Measurements from ENCODE around the gene PTGER4.
A peak's percentile ranks its signal among the peaks of the same experiment; 100 is the strongest.
"Not testable (repeated sequence)": the region's sequence is repeated elsewhere in the genome, so short reads cannot be mapped to it uniquely, and the experiment has no call there.

The PTGER4 gene

DNA sequence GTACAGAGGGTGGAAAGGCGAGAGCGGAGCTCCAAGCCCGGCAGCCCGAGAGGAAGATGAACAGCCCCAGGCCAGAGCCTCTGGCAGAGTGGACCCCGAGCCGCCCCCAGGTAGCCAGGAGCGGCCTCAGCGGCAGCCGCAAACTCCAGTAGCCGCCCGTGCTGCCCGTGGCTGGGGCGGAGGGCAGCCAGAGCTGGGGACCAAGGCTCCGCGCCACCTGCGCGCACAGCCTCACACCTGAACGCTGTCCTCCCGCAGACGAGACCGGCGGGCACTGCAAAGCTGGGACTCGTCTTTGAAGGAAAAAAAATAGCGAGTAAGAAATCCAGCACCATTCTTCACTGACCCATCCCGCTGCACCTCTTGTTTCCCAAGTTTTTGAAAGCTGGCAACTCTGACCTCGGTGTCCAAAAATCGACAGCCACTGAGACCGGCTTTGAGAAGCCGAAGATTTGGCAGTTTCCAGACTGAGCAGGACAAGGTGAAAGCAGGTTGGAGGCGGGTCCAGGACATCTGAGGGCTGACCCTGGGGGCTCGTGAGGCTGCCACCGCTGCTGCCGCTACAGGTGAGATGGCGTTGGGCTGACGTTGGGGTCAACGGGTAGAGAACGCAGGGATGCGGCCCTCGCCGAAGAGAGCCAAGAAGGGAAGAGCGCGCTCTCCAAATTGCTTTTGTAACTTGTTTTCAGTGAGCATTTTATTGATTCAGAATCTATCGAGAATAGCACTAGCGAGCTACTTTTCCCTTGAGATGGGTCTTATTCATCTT lies at the start of gene PTGER4:
Gene PTGER4, plus strand, starts transcription at position 3 of the 769 bp plus-strand sequence. CDS start 1,079 bp downstream, outside the sequence.
- DNase-seq (ENCODE audit: low spot score) = peak; percentile 34

DNA sequence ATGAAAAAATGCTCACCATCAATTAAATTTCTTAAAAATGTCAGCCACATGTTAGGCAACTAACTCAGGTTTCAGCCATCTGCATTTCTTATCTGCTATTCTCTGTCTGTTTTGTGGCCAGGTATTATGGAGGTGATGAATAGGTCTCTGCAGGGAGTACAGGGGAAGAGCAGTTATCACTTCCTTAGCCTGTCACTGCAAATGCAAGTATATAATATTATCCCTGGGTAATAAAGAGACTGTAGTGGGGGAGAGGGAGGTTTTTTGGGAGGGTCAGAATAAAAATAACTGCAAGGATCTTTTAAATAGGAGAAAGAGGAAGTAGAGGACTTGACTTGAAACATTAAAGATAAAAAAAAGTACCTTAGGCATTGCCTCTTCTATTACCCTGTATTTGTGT lies 49.6 kb upstream of the PTGER4 start:
- DNase-seq (ENCODE audit: low spot score) = no peak

DNA sequence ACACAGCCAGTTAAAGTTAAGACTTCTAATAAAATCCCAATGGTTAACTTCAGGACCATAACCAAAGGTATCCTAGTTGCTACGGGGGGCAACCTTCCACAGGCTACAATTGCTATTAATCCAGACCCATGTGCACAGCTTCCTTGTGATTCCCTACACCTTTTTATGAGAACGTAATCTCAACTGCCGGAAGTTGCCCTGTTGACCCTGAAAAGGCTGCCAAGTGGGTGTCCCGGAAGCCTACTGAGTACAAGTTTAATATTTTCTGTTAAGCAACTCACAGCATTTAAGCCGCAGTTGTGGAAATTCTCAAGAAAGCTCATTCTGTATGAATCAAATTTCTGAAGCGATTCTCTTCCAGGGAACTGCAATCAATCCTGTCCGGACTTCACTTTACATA lies 48.5 kb upstream of the PTGER4 start:
- no peak for DNase-seq (ENCODE audit: low spot score)

DNA sequence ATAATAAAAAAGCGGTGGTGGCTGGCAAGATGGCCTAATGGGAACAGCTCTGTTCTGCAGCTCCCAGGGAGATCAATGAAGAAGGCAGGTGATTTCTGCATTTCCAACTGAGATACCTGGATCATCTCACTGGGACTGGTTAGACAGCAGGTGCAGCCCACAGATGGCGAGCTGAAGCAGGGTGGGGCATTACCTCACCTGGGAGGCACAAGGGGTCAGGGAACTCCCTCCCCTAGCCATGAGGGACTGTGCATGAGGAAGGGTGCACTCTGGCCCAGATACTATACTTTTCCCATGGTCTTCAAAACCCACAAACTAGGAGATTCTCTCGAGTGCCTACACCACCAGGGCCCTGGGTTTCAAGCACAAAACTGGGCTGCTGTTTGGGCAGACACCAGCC lies 45.6 kb upstream of the PTGER4 start:
- DNase-seq (ENCODE audit: low spot score) = no peak

DNA sequence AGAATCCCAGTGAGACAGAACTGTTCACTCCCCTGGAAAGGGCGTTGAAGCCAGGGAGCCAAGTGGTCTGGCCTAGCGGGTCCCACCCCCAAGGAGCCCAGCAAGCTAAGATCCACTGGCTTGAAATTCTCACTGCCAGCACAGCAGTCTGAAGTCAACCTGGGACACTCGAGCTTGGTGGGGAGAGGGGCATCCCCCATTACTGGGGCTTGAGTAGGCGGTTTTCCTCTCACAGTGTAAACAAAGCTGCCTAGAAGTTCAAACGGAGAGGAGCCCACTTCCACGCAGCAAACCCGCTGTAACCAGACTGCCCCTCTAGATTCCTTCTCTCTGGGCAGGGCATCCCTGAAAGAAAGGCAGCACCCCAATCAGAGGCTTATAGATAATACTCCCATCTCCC lies 45.1 kb upstream of the PTGER4 start:
- DNase-seq (ENCODE audit: low spot score) = no peak

DNA sequence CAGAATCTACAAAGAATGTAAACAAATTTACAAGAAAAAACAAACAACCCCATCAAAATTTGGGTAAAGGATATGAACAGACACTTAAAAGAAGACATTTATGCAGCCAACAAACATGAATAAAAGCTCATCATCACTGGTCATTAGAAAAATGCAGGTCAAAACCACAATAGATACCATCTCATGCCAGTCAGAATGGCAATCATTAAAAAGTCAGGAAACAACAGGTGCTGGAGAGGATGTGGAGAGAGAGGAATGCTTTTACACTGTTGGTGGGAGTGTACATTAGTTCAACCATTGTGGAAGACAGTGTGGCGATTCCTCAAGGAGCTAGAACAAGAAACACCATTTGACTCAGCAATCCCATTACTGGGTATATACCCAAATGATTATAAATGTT lies 40.2 kb upstream of the PTGER4 start:
- DNase-seq (ENCODE audit: low spot score) = not testable (repeated sequence)

DNA sequence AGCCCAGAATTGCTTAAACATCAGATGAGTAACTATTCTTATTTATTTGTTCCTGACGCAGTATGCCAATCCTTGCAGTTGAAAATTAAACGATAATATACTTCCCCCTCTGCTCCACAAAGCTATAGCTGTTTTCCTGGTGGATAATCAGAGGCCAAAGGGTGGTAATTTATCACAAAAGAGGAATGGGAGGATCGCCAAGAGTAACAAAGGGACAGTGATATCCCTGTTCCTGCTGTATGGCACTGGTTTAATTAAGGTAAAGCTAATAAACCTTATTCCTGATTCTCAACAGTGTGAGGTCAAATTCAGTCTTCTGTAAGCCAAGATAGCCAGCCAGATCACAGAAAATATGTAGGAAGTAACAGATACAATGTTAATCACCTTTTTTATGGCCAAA lies 33.4 kb upstream of the PTGER4 start:
- DNase-seq (ENCODE audit: low spot score) = no peak

DNA sequence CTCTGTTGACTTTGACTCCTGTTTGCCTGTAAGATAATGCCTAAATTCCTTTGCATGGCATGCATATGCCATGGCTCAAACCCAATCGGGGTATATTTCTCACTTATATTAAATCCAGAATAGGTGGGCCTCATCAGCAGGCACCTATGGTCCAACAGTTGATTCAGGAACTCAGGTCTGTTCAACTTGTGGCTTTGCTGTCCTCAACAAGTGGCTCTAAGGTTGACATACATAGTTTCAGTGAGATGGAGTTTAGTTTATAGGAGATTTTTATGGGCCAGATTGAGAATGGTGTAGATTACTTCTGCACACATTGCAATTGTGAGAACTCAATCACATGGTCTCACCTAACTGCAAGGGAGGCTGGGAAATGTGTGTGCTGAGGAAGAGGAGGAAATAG lies 31.6 kb upstream of the PTGER4 start:
- DNase-seq (ENCODE audit: low spot score) = no peak

DNA sequence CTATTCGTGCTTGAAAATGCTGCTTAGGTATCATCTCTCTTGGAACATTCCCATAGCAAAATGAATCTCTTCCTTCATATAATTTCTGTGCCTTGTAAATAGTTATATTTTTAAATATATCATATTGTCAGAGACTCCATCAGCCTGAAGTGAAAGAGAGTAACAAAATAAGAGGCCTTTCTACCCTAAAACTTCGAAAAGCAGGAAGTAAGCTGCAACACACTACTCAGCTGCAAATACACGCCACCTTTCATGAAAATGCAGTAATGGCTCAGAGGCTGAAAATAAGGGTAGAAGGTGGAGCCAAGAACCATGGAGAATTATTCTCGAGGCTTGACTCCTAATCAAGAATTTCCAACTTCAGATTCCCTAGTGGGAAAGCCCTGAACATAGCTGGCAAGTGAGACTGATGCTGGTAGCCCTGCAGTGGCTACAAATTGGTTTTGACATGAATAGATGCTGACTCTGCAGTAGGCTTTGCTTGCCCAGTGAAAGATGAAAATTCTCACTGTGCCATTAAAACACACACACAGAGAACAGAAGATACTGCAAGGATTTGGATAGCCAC lies 30.2 kb upstream of the PTGER4 start:
- no peak for DNase-seq (ENCODE audit: low spot score)

DNA sequence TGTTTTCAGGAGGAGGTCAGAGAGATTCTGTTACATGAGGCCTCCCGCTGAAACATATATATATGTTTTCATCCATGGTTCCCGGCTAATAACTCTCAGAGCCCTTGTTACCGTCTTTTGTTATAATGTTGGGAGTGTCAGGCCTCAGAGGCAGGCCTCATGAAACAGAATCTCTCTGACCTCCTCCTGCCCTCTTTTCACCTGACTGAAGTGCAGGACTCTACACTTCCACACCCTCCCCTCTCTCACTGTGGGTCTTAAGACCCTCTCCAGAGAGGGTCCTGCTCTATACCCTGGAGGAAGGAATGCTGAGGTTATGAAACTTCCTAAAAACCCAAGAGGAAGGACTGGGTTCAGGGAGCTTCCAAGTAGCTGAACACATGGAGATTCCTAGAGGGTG lies 28.5 kb upstream of the PTGER4 start:
- DNase-seq (ENCODE audit: low spot score) = no peak

DNA sequence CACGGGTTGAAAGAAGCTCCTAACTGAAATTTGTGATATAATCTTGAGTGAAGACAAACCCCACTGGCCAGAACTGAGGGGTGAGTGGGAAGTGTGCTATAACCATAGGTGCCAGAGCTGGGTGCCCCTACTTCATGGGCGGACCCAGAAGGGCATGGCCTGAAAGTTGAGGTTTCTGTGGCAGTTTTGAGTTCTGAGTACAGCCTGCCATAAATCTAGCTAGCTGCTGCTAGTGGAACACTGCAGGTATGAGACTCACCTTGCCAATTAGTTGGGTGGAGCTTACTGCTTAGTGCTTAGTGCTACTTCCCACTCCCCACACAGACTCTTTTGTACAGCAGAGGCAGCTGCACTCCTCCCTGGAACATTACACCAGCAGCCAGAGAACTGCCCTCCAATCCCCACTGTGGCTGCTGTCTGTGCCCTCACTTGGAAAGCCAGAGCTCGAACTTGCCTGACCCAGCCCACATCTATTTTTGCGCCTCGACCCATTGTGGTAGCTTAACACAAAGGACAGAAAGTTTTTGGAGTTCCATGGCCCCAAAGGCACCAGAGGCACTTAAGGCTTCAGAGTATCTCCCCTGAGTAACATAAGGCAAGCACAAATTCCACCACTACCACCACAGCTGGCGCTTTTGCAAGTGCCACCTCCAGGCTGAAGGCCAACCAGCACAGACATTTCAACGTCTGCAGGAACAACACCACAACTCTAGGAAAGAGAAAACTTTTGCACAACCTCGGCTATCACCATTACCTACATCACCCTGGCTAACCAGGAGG lies 27.1 kb upstream of the PTGER4 start:
- DNase-seq (ENCODE audit: low spot score) = no peak

DNA sequence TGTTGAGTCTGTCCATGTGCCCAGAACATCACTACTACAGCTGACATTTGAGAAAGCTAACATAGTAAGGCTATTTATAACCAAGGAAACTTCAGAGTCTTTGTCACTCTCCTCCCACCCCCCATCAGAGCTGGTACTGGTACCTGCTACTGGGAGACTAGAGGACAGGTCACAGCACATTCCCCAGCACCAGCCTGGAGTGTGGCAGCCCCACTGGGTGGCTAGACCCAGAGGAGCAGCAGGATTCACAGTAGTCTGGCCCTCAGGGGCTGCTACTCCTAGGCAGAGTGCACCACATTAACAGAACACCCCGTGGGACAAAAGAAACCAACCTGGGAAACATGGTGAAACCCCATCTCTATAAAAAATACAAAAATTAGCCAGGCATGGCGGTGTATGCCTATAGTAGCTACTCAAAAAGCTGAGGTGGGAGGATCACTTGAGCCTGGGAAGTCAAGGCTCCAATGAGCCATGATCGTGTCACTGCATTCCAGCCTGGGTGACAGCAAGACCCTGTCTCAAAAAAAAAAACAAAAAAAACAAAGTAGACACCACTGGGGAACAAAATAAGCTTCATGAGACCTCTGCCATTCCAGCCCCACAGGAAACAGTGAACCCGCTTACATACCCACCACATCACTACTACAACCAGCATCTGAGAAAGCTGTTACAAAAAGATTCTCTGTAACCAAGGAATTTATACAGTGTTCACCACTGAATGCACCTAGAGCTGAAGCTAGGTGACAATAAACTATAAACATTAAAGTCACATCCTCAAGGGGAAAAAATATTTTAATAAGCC lies 26.3 kb upstream of the PTGER4 start:
- no peak for DNase-seq (ENCODE audit: low spot score)

DNA sequence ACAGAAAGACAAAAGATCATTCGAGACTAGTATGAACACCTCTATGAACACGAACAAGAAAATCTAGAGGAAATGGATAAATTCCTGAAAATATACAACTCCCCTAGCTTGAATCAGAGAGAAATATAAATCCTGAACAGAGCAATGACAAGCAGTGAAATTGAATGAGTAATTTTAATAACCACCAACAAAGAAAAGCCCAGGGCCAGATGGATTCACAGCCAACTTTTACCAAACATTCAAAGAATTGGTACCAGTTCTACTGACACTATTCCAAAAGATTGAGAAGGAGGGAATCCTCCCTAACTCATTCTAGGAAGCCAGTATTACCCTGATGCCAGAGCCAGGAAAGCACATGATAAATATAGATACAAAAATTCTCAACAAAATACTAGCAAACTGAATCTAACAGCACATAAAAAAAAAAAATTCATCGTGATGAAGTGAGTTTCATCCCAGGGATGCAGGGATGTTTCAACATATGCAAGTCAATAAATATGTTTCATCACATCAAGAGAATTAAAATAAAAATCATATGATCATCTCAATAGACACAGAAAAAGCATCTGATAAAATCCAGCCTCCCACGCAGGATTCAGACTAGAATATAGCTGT lies 25.2 kb upstream of the PTGER4 start:
- no peak for DNase-seq (ENCODE audit: low spot score)

DNA sequence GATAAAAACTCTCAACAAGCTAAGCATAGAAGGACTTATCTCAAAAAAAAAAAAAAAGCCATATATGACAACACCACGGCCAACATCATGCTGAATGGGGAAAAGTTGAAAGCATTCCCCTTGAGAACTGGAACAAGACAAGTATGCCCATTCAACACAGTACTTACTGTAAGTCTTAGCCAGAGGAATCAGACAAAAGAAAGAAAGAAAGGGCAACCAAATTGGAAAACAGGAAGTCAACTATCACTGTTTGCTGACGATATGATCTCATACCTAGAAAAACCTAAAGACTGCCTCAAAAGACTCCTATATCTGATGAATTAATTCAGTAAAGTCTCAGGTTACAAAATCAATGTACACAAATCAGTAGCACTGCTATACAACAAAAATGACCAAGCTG lies 24.6 kb upstream of the PTGER4 start:
- DNase-seq (ENCODE audit: low spot score) = no peak

DNA sequence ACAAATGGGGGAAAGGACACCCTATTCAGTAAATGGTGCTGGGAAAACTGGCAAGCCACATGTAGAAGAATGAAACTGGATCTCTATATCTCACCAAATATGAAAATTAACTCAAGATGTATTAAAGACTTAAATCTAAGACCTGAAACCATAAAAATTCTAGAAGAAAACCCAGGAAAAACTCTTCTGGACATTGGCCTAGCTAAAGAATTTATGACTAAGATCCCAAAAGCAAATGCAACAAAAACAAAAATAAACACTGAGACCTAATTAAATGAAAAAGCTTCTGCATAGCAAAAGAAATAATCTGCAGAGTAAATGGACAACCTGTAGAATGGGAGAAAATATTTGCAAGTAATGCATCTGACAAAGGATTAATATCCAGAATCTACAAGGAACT lies 23.6 kb upstream of the PTGER4 start:
- not testable (repeated sequence) for DNase-seq (ENCODE audit: low spot score)

DNA sequence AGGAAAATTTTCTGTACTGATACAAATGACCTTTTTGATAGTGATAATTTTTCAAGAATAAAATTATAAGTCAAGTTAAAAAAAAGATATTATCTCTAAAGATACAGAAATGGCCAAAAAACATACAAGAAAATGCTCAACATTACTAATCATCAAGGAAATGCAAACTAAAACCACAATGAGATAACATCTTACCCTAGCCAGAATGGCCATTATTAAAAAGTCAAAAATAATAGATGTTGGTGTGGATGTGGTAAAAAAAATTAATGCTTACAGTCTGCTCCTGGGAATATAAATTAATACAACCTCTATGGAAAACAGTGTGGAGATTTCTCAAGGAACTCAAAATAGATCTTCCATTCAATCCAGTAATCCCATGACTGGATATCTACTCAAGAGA lies 22.9 kb upstream of the PTGER4 start:
- no peak for DNase-seq (ENCODE audit: low spot score)

DNA sequence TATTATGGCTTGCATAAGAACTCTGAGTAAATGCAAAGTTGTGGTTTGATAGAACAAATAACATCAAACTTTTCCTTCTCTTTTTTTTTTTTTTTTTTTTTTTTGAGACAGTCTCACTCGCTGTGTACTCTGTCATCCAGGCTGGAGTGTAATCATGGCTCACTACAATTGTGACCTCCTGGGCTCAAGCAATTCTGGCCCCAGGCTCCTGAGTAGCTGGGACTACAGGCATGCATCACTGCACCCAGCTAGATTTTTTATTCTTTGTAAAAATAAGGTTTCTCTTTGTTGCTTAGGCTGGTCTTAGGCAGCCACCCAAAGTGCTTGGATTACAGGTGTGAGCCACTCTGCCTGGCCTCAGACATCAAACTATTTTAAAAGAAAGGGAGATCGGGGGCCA lies 19.0 kb upstream of the PTGER4 start:
- DNase-seq (ENCODE audit: low spot score) = no peak

DNA sequence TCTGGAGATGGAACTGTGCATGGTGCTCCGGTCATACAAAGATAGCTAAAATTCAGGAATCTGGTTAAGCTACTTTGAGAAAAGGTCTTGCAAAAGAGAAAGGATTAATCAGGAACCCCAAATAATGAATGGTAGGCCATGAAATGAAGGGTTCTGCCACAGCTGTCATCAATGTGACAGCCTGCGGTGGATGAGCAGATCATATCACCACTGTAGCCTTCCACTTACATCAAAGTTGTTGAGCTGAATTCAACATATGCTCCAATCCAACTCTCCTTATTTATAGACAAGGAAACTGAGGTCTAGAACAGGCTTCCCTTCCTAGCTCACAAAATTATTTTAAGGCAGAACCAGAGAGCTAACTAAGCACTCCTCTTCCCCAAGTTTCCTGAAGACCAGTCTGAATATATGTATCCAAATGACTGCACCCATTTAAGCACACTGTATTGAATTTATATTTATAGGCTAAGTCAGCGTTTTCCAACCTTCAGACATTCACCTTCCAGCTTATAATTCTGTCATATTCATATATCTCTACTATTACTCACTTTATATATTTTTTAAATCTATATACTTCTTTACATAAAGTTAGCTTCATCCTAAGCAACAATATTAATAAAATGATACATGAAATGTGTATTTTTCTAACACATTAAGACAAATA lies 13.9 kb upstream of the PTGER4 start:
- DNase-seq (ENCODE audit: low spot score) = no peak

DNA sequence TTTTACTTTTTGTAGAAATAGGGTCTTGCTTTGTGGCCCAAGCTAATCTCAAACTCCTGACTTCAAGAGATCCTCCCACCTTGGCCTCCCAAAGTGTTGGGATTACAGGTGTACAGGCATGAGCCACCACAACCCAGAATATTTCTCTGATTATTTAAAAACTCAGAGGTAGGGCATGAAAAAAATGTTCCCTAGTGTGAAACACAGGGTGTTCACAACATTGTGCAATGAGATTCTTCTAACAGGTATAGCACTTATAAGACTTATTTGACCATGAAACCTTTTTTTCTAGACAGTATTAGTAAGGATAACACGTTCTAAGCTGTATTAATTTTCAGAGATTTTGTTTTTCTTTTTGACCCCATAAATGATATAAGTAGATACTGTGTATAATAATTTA lies 13.1 kb upstream of the PTGER4 start:
- DNase-seq (ENCODE audit: low spot score) = no peak

DNA sequence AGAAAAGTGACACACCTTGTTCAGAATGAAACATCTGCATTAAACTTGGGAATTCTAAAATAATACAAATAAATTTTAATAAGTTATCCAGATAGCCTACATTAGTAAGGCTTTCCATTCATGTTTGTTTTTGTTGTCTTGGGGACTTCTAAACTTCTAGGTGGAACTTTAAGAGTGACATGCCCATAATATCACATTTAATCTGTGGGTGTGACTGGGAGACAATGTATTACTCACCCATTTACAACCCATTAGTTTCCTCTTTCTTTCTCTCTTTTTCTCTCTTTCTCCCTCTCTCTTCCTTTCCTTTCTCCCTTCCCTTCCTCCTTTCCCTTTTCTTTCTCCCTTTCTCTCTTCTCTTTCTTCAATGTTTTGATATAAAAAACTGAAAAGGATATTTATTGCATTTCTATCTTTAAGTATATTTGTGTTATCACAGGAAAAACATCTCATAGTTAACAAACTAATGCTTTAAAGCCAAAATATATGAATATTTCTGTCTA lies 12.5 kb upstream of the PTGER4 start:
- no peak for DNase-seq (ENCODE audit: low spot score)
